DMS114 treated with DMSO at 0.1 percent for 48 hours (cell line): Measurements from ENCODE around the gene CD109.
"Not testable (repeated sequence)": the region's sequence is repeated elsewhere in the genome, so short reads cannot be mapped to it uniquely, and the experiment has no call there.

Source experiments
- DNase-seq: peaks from one replicate; lab custom pipeline; 2025; ENCODE audit not compliant: unreplicated experiment; lab: John Stamatoyannopoulos, UW

The CD109 gene

GRCh38 chr6:73695619-73696421 is at the start of gene CD109:
CD109 (plus strand) TSS chr6:73696203; CDS start chr6:73696216, 13 bp downstream.
- peak; percentile 59 for DNase-seq

- DNase-seq: no peak
Measured at GRCh38 chr6:73648166-73648565, 47.8 kb upstream of the CD109 start.

- no peak for DNase-seq
Measured at GRCh38 chr6:73649783-73650182, 46.2 kb upstream of the CD109 start.

GRCh38 chr6:73652637-73653570 is 43.1 kb upstream of the CD109 start:
- DNase-seq: peak; percentile 48

- peak; percentile 82 for DNase-seq
Measured at GRCh38 chr6:73653571-73654424, 42.2 kb upstream of the CD109 start, which contains the start of gene SLC17A5. SLC17A5 (minus strand) TSS chr6:73653992; CDS start chr6:73653886, 106 bp downstream.

GRCh38 chr6:73655341-73655917 is 40.6 kb upstream of the CD109 start:
- DNase-seq: no peak

GRCh38 chr6:73656531-73657145 is 39.4 kb upstream of the CD109 start:
- no peak for DNase-seq

- DNase-seq: no peak
Measured at GRCh38 chr6:73657201-73657600, 38.8 kb upstream of the CD109 start.

- DNase-seq: no peak
Measured at GRCh38 chr6:73664701-73665100, 31.3 kb upstream of the CD109 start.

GRCh38 chr6:73665686-73666319 is 30.2 kb upstream of the CD109 start:
- no peak for DNase-seq

- DNase-seq: no peak
Measured at GRCh38 chr6:73666393-73666792, 29.6 kb upstream of the CD109 start.

GRCh38 chr6:73667798-73668197 is 28.2 kb upstream of the CD109 start:
- DNase-seq: no peak

- DNase-seq: no peak
Measured at GRCh38 chr6:73669005-73669404, 27.0 kb upstream of the CD109 start.

GRCh38 chr6:73671911-73672685 is 23.9 kb upstream of the CD109 start:
- no peak for DNase-seq

GRCh38 chr6:73675466-73676098 is 20.4 kb upstream of the CD109 start:
- DNase-seq: peak; percentile 55

GRCh38 chr6:73679009-73679408 is 17.0 kb upstream of the CD109 start:
- DNase-seq: no peak

GRCh38 chr6:73679846-73680245 is 16.2 kb upstream of the CD109 start:
- DNase-seq: not testable (repeated sequence)

- DNase-seq: no peak
Measured at GRCh38 chr6:73680289-73680918, 15.6 kb upstream of the CD109 start.
